ENCODE data around the gene WDR11. TPM values are rescaled to one million over a fixed set of nuclear protein-coding genes. Genes with fewer than 3 reads are reported as not detected.

WDR11 gene
- total and polyA plus RNA-seq, 9 of the 15 experiments (the other 6 are each of a cell fraction or from before 2014, with no cell fraction given): 12.4 to 50.7 (median 23.6) TPM

GRCh38 chr10:120891365-120891764 lies 40.2 kb downstream of the WDR11 start (continued):
- TF ChIP-seq ZNF197 (CRISPR knock-in tag; IDR thresholded peaks at IDR 0.05; ENCODE audit: low read depth) (0 out of 2 replicates have a peak, but pooled peaks have one; percentile 28), ZNF263 (CRISPR knock-in tag; IDR thresholded peaks at IDR 0.05; ENCODE audit: borderline replicate concordance) (no peak), PHB2 (IDR thresholded peaks at IDR 0.05; ENCODE audit: low read depth) (no peak), PHTF2 (CRISPR knock-in tag; IDR thresholded peaks at IDR 0.05) (no peak), POU5F1 (IDR thresholded peaks at IDR 0.05; ENCODE audit: borderline replicate concordance, low read depth, low read length, partially characterized antibody) (no peak), ZKSCAN8 (CRISPR knock-in tag; IDR thresholded peaks at IDR 0.05) (no peak), MCM2 (IDR thresholded peaks at IDR 0.05; ENCODE audit: low read depth) (no peak), POLR2AphosphoS2 (IDR thresholded peaks at IDR 0.05; ENCODE audit: low read length) (no peak), SOX6 (IDR thresholded peaks at IDR 0.05) (peak; percentile 34; the same call in 1 of the 2 replicates), POLR2AphosphoS5 (IDR thresholded peaks at IDR 0.05; ENCODE audit: control insufficient read depth, insufficient read depth, low read depth, low read length) (no peak), RBM22 (IDR thresholded peaks at IDR 0.05; ENCODE audit: low read depth, low read length, poor library complexity, severe bottlenecking) (no peak), HSF4 (CRISPR knock-in tag; IDR thresholded peaks at IDR 0.05; ENCODE audit: borderline replicate concordance) (peak; percentile 10; the same call in 1 of the 2 replicates), KHSRP (IDR thresholded peaks at IDR 0.05) (no peak), ZNF830 (CRISPR knock-in tag; IDR thresholded peaks at IDR 0.05) (no peak), PHB (CRISPR knock-in tag; IDR thresholded peaks at IDR 0.05) (no peak), KLF10 (CRISPR knock-in tag; IDR thresholded peaks at IDR 0.05) (no peak), MAFG (tag; conservative IDR thresholded peaks at IDR 0.05) (no peak), HEY1 (CRISPR knock-in tag; IDR thresholded peaks at IDR 0.05; ENCODE audit: borderline replicate concordance) (no peak), WHSC1 (IDR thresholded peaks at IDR 0.05; ENCODE audit: low read length) (no peak), POLR3G (IDR thresholded peaks at IDR 0.05; ENCODE audit: extremely low read depth, insufficient read length, insufficient replicate concordance) (no peak), SMAD4 (CRISPR knock-in tag; conservative IDR thresholded peaks at IDR 0.05) (peak; percentile 56; the same call in 1 of the 2 replicates), SMARCB1 (IDR thresholded peaks at IDR 0.05; ENCODE audit: insufficient read length, low read depth) (no peak), L3MBTL2 (IDR thresholded peaks at IDR 0.05) (0 out of 2 replicates have a peak, but pooled peaks have one; percentile 17)
- TF ChIP-seq, protein P1, sequence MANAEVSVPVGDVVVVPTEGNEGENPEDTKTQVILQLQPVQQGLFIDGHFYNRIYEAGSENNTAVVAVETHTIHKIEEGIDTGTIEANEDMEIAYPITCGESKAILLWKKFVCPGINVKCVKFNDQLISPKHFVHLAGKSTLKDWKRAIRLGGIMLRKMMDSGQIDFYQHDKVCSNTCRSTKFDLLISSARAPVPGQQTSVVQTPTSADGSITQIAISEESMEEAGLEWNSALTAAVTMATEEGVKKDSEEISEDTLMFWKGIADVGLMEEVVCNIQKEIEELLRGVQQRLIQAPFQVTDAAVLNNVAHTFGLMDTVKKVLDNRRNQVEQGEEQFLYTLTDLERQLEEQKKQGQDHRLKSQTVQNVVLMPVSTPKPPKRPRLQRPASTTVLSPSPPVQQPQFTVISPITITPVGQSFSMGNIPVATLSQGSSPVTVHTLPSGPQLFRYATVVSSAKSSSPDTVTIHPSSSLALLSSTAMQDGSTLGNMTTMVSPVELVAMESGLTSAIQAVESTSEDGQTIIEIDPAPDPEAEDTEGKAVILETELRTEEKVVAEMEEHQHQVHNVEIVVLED (CRISPR knock-in tag; IDR thresholded peaks at IDR 0.05): no peak
- TF ChIP-seq, protein P2, sequence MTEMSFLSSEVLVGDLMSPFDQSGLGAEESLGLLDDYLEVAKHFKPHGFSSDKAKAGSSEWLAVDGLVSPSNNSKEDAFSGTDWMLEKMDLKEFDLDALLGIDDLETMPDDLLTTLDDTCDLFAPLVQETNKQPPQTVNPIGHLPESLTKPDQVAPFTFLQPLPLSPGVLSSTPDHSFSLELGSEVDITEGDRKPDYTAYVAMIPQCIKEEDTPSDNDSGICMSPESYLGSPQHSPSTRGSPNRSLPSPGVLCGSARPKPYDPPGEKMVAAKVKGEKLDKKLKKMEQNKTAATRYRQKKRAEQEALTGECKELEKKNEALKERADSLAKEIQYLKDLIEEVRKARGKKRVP (CRISPR knock-in tag; IDR thresholded peaks at IDR 0.05): peak; percentile 90
- TF ChIP-seq, protein P3, sequence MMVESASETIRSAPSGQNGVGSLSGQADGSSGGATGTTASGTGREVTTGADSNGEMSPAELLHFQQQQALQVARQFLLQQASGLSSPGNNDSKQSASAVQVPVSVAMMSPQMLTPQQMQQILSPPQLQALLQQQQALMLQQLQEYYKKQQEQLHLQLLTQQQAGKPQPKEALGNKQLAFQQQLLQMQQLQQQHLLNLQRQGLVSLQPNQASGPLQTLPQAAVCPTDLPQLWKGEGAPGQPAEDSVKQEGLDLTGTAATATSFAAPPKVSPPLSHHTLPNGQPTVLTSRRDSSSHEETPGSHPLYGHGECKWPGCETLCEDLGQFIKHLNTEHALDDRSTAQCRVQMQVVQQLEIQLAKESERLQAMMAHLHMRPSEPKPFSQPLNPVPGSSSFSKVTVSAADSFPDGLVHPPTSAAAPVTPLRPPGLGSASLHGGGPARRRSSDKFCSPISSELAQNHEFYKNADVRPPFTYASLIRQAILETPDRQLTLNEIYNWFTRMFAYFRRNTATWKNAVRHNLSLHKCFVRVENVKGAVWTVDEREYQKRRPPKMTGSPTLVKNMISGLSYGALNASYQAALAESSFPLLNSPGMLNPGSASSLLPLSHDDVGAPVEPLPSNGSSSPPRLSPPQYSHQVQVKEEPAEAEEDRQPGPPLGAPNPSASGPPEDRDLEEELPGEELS (CRISPR knock-in tag; IDR thresholded peaks at IDR 0.05; ENCODE audit: borderline replicate concordance): no peak
- TF ChIP-seq, protein P4, sequence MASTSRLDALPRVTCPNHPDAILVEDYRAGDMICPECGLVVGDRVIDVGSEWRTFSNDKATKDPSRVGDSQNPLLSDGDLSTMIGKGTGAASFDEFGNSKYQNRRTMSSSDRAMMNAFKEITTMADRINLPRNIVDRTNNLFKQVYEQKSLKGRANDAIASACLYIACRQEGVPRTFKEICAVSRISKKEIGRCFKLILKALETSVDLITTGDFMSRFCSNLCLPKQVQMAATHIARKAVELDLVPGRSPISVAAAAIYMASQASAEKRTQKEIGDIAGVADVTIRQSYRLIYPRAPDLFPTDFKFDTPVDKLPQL (IDR thresholded peaks at IDR 0.05; ENCODE audit: extremely low read depth, insufficient read length): no peak

Measured in K562 (cell line).